Dendritic cell treated with granulocyte-macrophage colony-stimulating factor and Interleukin-4, amounts not matched to agents 40 ng/mL and 50 ng/mL, for 4 days (primary cell): ENCODE measurements around the gene POLA1.
A peak's percentile ranks its signal among the peaks of the same experiment; 100 is the strongest.

Experiments used
- H3K27ac Mint-ChIP-seq: one replicate; pipeline ENCODE4 v1.8.0; 2022; ENCODE audit warnings: mild to moderate bottlenecking, mixed read lengths
- H3K27me3 Mint-ChIP-seq: one replicate; pipeline ENCODE4 v1.8.0; 2022; ENCODE audit warnings: mild to moderate bottlenecking, mixed read lengths
- H3K36me3 Mint-ChIP-seq: one replicate; pipeline ENCODE4 v1.8.0; 2022; ENCODE audit warnings: low read depth, mixed read lengths
- H3K4me1 Mint-ChIP-seq: one replicate; pipeline ENCODE4 v1.8.0; 2022; ENCODE audit warnings: low read depth, mixed read lengths
- H3K4me3 Mint-ChIP-seq: one replicate; pipeline ENCODE4 v1.8.0; 2022; ENCODE audit warnings: mild to moderate bottlenecking, moderate library complexity, mixed read lengths
- H3K9me3 Mint-ChIP-seq: one replicate; pipeline ENCODE4 v1.8.0; 2022; ENCODE audit warnings: mixed read lengths
- intact Hi-C: fragments of 100-400 bp; cut with micrococcal nuclease; formaldehyde crosslinking; loops from one replicate; pipeline ENCODE4 v1.15.0; 2022

POLA1 gene

GRCh38 chrX:24728530-24728929 is 34.8 kb downstream of the POLA1 start:
- no peaks in the 10 kb centered on the region for H3K27me3 Mint-ChIP-seq
- no peak overlapping the region for H3K4me3 Mint-ChIP-seq
- no peak overlapping the region for H3K27ac Mint-ChIP-seq
- intact Hi-C loops: no loop called here
- no peaks in the 10 kb centered on the region for H3K9me3 Mint-ChIP-seq
- peaks cover 35% of the 10 kb centered on the region for H3K36me3 Mint-ChIP-seq
- H3K4me1 Mint-ChIP-seq: peaks cover 10% of the 10 kb centered on the region

DNA sequence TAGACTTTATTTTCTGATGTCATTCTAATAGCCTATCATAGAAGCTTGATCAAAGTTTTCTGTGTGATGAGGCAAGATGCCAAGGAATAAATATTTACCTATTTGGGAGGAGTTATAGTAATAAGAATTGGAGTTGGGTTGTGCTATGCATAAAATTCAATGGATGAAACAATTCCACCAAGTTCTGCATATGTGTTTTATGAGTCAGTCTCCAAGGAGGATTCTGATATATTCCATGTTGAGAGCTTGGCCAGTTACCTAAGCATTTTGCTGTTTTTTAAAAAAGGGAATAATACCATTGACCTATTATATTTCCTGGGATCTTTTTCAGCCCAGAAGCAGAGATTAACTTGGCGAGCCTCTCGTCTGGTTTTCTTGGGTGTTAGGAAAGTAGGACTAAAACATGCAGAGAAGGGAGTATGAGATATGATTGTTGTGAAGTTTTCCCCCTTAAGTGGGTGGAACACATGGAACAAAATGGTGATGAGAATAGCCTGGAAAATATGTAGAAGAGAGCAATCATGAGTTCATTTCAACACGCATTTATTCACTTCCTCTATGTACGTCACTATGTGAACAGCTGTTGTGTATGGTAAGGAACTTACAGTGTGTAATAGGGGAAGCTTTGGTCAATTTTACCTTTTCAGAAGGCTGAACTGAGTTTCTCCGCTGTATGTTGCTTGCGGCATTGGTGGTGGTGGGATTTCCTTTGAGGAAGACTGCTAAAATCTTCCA is 39.2 kb downstream of the POLA1 start:
- Mint-ChIP-seq H3K9me3 (no peaks in the 10 kb centered on the region), H3K36me3 (peaks cover 22% of the 10 kb centered on the region), H3K4me3 (no peak overlapping the region), H3K27me3 (no peaks in the 10 kb centered on the region), H3K4me1 (peaks cover 10% of the 10 kb centered on the region), H3K27ac (peak overlapping the region; percentile 60)
- intact Hi-C loops: no loop called here

- intact Hi-C loops: no loop called here
- H3K4me3 Mint-ChIP-seq: no peak overlapping the region
- no peaks in the 10 kb centered on the region for H3K4me1 Mint-ChIP-seq
- H3K27ac Mint-ChIP-seq: no peak overlapping the region
- H3K36me3 Mint-ChIP-seq: peaks cover 35% of the 10 kb centered on the region
- H3K9me3 Mint-ChIP-seq: no peaks in the 10 kb centered on the region
- H3K27me3 Mint-ChIP-seq: no peaks in the 10 kb centered on the region
Observed at GRCh38 chrX:24741330-24741729, 47.6 kb downstream of the POLA1 start.

DNA sequence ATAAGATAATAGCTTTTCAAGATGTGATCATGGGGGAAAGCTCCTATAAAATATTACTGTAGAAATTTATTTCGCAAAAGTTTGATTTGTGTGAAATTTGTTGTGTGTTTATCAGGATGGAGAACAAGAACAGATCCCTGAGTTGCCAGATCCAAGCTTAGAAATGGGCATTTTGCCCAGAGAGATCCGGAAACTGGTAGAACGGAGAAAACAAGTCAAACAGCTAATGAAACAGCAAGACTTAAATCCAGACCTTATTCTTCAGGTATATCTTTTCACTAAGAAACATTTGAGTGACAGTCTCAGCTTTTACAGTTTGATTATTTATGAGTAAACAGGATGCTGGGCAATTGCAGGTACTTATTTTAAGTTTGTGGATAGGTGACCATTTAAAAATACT is 54.5 kb downstream of the POLA1 start:
- H3K9me3 Mint-ChIP-seq: no peaks in the 10 kb centered on the region
- intact Hi-C loops: no loop called here
- no peak overlapping the region for H3K27ac Mint-ChIP-seq
- peaks cover 22% of the 10 kb centered on the region for H3K36me3 Mint-ChIP-seq
- H3K27me3 Mint-ChIP-seq: no peaks in the 10 kb centered on the region
- no peak overlapping the region for H3K4me3 Mint-ChIP-seq
- no peaks in the 10 kb centered on the region for H3K4me1 Mint-ChIP-seq

GRCh38 chrX:24759786-24760185 is 66.1 kb downstream of the POLA1 start:
- Mint-ChIP-seq H3K27ac (no peak overlapping the region), H3K27me3 (no peaks in the 10 kb centered on the region), H3K4me1 (peaks cover 7% of the 10 kb centered on the region), H3K9me3 (no peaks in the 10 kb centered on the region), H3K4me3 (no peak overlapping the region), H3K36me3 (peaks cover 66% of the 10 kb centered on the region)
- intact Hi-C loops: no loop called here

DNA sequence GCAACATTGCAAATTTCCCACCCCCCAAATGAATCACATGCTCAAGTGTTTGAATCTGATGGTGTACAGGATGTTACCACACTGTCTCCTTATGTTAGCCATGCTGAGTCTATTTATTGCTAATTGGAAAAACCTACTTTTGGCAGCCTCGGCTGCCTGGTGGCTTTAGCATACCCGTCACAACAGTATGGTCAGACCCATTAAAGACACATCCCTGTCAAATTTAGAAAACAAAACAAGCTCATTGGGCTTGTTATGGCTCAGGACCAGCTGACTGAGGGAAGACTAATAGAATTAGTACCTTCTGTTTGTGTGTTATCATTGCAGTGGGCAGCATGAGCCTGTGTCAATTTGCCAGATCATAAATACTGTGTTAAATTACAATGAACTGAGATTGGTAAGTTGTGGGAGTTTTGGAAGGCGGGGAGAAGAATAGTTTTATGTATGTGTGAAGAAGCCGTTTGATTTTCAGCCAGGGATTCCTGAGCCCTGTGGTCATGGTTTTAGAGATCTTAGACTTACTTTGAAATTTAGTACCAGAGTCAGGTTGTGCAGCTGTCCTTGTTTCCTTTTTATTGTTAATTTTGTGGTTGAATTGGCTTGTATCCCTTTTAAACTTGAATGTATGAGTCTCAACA is 66.8 kb downstream of the POLA1 start:
- Mint-ChIP-seq H3K27ac (no peak overlapping the region), H3K9me3 (no peaks in the 10 kb centered on the region), H3K4me3 (no peak overlapping the region), H3K4me1 (peaks cover 7% of the 10 kb centered on the region), H3K27me3 (no peaks in the 10 kb centered on the region), H3K36me3 (peaks cover 72% of the 10 kb centered on the region)
- intact Hi-C loops: no loop called here

DNA sequence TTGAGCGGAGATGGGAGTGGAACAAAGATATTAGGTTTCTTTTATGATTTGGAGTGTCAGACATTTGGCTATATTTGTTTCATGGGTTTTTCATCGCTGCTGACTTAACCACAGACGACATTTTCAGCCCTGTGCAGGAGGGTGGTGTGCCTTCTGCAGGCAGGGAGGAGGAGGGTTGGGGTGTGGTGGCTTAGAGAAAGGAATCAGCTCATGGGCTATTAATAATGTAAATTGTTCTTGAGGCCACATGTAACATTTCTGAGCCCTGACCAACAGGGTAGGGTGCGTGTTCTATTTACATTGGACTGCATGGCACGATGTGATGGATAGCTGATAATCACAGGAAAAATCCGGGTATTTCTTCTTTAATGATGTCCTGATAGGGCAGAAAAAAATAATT is 67.6 kb downstream of the POLA1 start:
- Mint-ChIP-seq H3K36me3 (peaks cover 73% of the 10 kb centered on the region), H3K4me1 (peaks cover 7% of the 10 kb centered on the region), H3K9me3 (no peaks in the 10 kb centered on the region), H3K27ac (no peak overlapping the region), H3K27me3 (no peaks in the 10 kb centered on the region), H3K4me3 (no peak overlapping the region)
- intact Hi-C loops: no loop called here

DNA sequence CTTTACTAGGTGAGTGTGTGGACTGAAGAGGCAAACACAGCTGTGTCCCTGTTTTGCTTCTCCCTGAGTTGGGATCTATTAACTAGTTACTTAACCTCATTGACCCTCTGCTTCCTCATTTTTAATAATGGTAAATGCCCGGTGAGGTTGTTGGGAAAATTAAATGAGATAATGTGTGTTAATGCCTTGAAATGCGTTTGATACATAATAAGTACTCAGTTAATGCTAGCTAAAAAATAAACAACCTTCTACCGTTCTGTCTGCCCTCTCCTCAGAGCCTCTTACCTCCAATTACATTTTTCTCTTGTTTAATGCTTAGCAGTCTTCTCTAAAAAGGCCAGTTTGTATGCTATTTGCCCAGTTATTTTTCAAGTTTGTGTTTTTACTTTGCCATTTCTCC is 70.3 kb downstream of the POLA1 start:
- peaks cover 73% of the 10 kb centered on the region for H3K36me3 Mint-ChIP-seq
- no peak overlapping the region for H3K4me3 Mint-ChIP-seq
- H3K9me3 Mint-ChIP-seq: no peaks in the 10 kb centered on the region
- peaks cover 7% of the 10 kb centered on the region for H3K4me1 Mint-ChIP-seq
- intact Hi-C loops: no loop called here
- no peak overlapping the region for H3K27ac Mint-ChIP-seq
- no peaks in the 10 kb centered on the region for H3K27me3 Mint-ChIP-seq

- Mint-ChIP-seq H3K27ac (no peak overlapping the region), H3K27me3 (no peaks in the 10 kb centered on the region), H3K9me3 (no peaks in the 10 kb centered on the region), H3K36me3 (peaks cover 53% of the 10 kb centered on the region), H3K4me3 (no peak overlapping the region), H3K4me1 (peaks cover 7% of the 10 kb centered on the region)
- intact Hi-C loops: no loop called here
Observed at GRCh38 chrX:24767557-24767956, 73.8 kb downstream of the POLA1 start.

DNA sequence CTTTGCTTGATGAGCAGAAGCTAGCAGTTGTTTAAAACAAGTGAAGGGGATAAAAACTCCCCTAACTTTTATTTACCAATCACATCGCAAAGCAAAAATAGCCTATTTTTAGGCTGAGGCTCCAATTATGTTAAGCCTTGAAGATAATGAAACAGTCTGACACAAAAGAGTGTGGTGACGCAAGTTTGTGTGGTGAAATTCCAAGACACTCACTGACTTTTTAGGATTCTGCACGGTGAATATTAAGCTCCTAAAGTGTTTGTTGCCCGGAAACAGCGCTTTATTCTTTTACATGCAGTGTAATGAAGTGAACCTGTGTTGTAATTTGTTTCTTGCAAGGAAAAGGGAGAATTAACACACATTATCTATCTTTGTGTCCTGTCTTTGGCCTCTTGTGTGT is 74.8 kb downstream of the POLA1 start:
- H3K4me3 Mint-ChIP-seq: no peak overlapping the region
- peaks cover 45% of the 10 kb centered on the region for H3K36me3 Mint-ChIP-seq
- no peaks in the 10 kb centered on the region for H3K27me3 Mint-ChIP-seq
- H3K4me1 Mint-ChIP-seq: peaks cover under 1% of the 10 kb centered on the region
- H3K27ac Mint-ChIP-seq: no peak overlapping the region
- no peaks in the 10 kb centered on the region for H3K9me3 Mint-ChIP-seq
- intact Hi-C loops: no loop called here

- no peak overlapping the region for H3K4me3 Mint-ChIP-seq
- intact Hi-C loops: no loop called here
- no peaks in the 10 kb centered on the region for H3K9me3 Mint-ChIP-seq
- no peaks in the 10 kb centered on the region for H3K4me1 Mint-ChIP-seq
- peaks cover 7% of the 10 kb centered on the region for H3K36me3 Mint-ChIP-seq
- no peak overlapping the region for H3K27ac Mint-ChIP-seq
- no peaks in the 10 kb centered on the region for H3K27me3 Mint-ChIP-seq
Observed at GRCh38 chrX:24774650-24775049, 80.9 kb downstream of the POLA1 start.

GRCh38 chrX:24775891-24776290 is 82.2 kb downstream of the POLA1 start:
- intact Hi-C loops: no loop called here
- Mint-ChIP-seq H3K9me3 (no peaks in the 10 kb centered on the region), H3K4me1 (no peaks in the 10 kb centered on the region), H3K27ac (no peak overlapping the region), H3K27me3 (no peaks in the 10 kb centered on the region), H3K4me3 (no peak overlapping the region), H3K36me3 (peaks cover 6% of the 10 kb centered on the region)

DNA sequence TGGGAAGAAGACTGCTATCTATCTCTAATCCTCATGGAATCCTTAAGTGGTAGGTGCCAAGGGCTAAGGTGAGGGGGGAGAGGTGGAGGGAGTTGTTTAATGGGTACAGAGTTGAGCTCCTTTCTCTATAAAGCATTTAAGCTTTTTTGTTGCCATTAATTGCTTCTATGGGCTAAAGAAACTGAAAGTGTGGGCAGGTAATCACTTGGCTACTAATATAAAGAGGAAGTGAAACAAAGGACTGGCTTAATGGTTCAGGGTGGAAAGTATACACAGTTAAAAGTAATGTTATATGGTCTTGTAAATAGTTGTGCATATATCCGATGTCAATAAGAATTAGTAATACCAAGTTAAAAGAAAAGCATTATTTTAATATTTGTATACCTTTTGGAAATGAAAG is 83.9 kb downstream of the POLA1 start:
- Mint-ChIP-seq H3K9me3 (no peaks in the 10 kb centered on the region), H3K4me1 (no peaks in the 10 kb centered on the region), H3K27me3 (no peaks in the 10 kb centered on the region), H3K27ac (no peak overlapping the region), H3K36me3 (peaks cover 7% of the 10 kb centered on the region), H3K4me3 (no peak overlapping the region)
- intact Hi-C loops: no loop called here

- no peaks in the 10 kb centered on the region for H3K27me3 Mint-ChIP-seq
- H3K36me3 Mint-ChIP-seq: peaks cover 13% of the 10 kb centered on the region
- no peak overlapping the region for H3K27ac Mint-ChIP-seq
- intact Hi-C loops: no loop called here
- no peaks in the 10 kb centered on the region for H3K4me1 Mint-ChIP-seq
- H3K9me3 Mint-ChIP-seq: no peaks in the 10 kb centered on the region
- no peak overlapping the region for H3K4me3 Mint-ChIP-seq
Observed at GRCh38 chrX:24782011-24782410, 88.3 kb downstream of the POLA1 start.

GRCh38 chrX:24789047-24789446 is 95.3 kb downstream of the POLA1 start:
- H3K27ac Mint-ChIP-seq: no peak overlapping the region
- H3K9me3 Mint-ChIP-seq: no peaks in the 10 kb centered on the region
- H3K4me3 Mint-ChIP-seq: no peak overlapping the region
- peaks cover 22% of the 10 kb centered on the region for H3K36me3 Mint-ChIP-seq
- H3K4me1 Mint-ChIP-seq: no peaks in the 10 kb centered on the region
- intact Hi-C loops: no loop called here
- no peaks in the 10 kb centered on the region for H3K27me3 Mint-ChIP-seq
